Measurements from ENCODE around the gene MYPOP.
A peak's percentile ranks its signal among the peaks of the same experiment; 100 is the strongest.

Gene MYPOP

GRCh38 chr19:45901912-45902650, at the start of gene MYPOP:
TSS of gene MYPOP (minus strand) at chr19:45902613. CDS start at chr19:45901773, 840 bp downstream.
- peak within 1 kb of the TSS; percentile 83 for H3K4me3 ChIP-seq (ENCODE audit: low read depth, low read length)
- DNase-seq (ENCODE audit: low read depth), result no peak

- DNase-seq (ENCODE audit: low read depth), result no peak
- H3K4me3 ChIP-seq (ENCODE audit: low read depth, low read length), result no peak overlapping the region
Observed at GRCh38 chr19:45947926-45948325, 45.5 kb upstream of the MYPOP start.

GRCh38 chr19:45940515-45940805, 38.0 kb upstream of the MYPOP start:
- no peak overlapping the region for H3K4me3 ChIP-seq (ENCODE audit: low read depth, low read length)
- DNase-seq (ENCODE audit: low read depth), result no peak

GRCh38 chr19:45939792-45940514, 37.5 kb upstream of the MYPOP start:
- no peak overlapping the region for H3K4me3 ChIP-seq (ENCODE audit: low read depth, low read length)
- DNase-seq (ENCODE audit: low read depth), result no peak

GRCh38 chr19:45938733-45939319, 36.4 kb upstream of the MYPOP start:
- no peak for DNase-seq (ENCODE audit: low read depth)
- no peak overlapping the region for H3K4me3 ChIP-seq (ENCODE audit: low read depth, low read length)

GRCh38 chr19:45935267-45935666, 32.9 kb upstream of the MYPOP start:
- H3K4me3 ChIP-seq (ENCODE audit: low read depth, low read length), result no peak overlapping the region
- no peak for DNase-seq (ENCODE audit: low read depth)

- no peak for DNase-seq (ENCODE audit: low read depth)
- H3K4me3 ChIP-seq (ENCODE audit: low read depth, low read length), result no peak overlapping the region
Observed at GRCh38 chr19:45934551-45935230, 32.3 kb upstream of the MYPOP start.

- no peak overlapping the region for H3K4me3 ChIP-seq (ENCODE audit: low read depth, low read length)
Observed at GRCh38 chr19:45933759-45934158, 31.3 kb upstream of the MYPOP start.

GRCh38 chr19:45931055-45931454, 28.6 kb upstream of the MYPOP start:
- DNase-seq (ENCODE audit: low read depth), result no peak

More at GRCh38 chr19:45933759-45934158, 31.3 kb upstream of the MYPOP start:
- no peak for DNase-seq (ENCODE audit: low read depth)

GRCh38 chr19:45929247-45929646, 26.8 kb upstream of the MYPOP start:
- H3K4me3 ChIP-seq (ENCODE audit: low read depth, low read length), result no peak overlapping the region
- no peak for DNase-seq (ENCODE audit: low read depth)

More at GRCh38 chr19:45931055-45931454, 28.6 kb upstream of the MYPOP start:
- no peak overlapping the region for H3K4me3 ChIP-seq (ENCODE audit: low read depth, low read length)

- H3K4me3 ChIP-seq (ENCODE audit: low read depth, low read length), result no peak overlapping the region
Observed at GRCh38 chr19:45927565-45928261, 25.3 kb upstream of the MYPOP start.

GRCh38 chr19:45924891-45925447, 22.6 kb upstream of the MYPOP start:
- no peak for DNase-seq (ENCODE audit: low read depth)
- no peak overlapping the region for H3K4me3 ChIP-seq (ENCODE audit: low read depth, low read length)

More at GRCh38 chr19:45927565-45928261, 25.3 kb upstream of the MYPOP start:
- DNase-seq (ENCODE audit: low read depth), result peak; percentile 36

- no peak for DNase-seq (ENCODE audit: low read depth)
- H3K4me3 ChIP-seq (ENCODE audit: low read depth, low read length), result no peak overlapping the region
Observed at GRCh38 chr19:45922281-45922680, 19.9 kb upstream of the MYPOP start.

- DNase-seq (ENCODE audit: low read depth), result no peak
- H3K4me3 ChIP-seq (ENCODE audit: low read depth, low read length), result no peak overlapping the region
Observed at GRCh38 chr19:45920458-45920857, 18.0 kb upstream of the MYPOP start.

GRCh38 chr19:45919678-45920077, 17.3 kb upstream of the MYPOP start:
- no peak for DNase-seq (ENCODE audit: low read depth)
- H3K4me3 ChIP-seq (ENCODE audit: low read depth, low read length), result no peak overlapping the region

GRCh38 chr19:45918721-45919120, 16.3 kb upstream of the MYPOP start:
- H3K4me3 ChIP-seq (ENCODE audit: low read depth, low read length), result no peak overlapping the region
- no peak for DNase-seq (ENCODE audit: low read depth)

GRCh38 chr19:45917421-45918091, 15.1 kb upstream of the MYPOP start:
- DNase-seq (ENCODE audit: low read depth), result no peak
- no peak overlapping the region for H3K4me3 ChIP-seq (ENCODE audit: low read depth, low read length)

GRCh38 chr19:45913874-45914830, 11.7 kb upstream of the MYPOP start, which contains the start of gene NANOS2:
TSS of gene NANOS2 (minus strand) at chr19:45914778. CDS start at chr19:45914693, 85 bp downstream.
- H3K4me3 ChIP-seq (ENCODE audit: low read depth, low read length), result no peak within 1 kb of the TSS
- DNase-seq (ENCODE audit: low read depth), result no peak

Measured in skeletal muscle cell (primary cell).